T-helper 2 cell treated with Interferon-gamma antibody and Interleukin-4, amounts not matched to agents 5 μg/mL and 100 μg/mL, for 36 hours (primary cell): Measurements from ENCODE around the gene CNKSR3.

Source experiments
- DNase-seq: peaks from one replicate; pipeline ENCODE4 v3.0.0; 2021; ENCODE audit warnings: low spot score
- H3K27ac Mint-ChIP-seq: one replicate; pipeline ENCODE4 v1.8.0; 2021; ENCODE audit warnings: mild to moderate bottlenecking, mixed read lengths
- H3K27me3 Mint-ChIP-seq: one replicate; pipeline ENCODE4 v1.8.0; 2021; ENCODE audit warnings: low read depth, mixed read lengths
- H3K36me3 Mint-ChIP-seq: one replicate; pipeline ENCODE4 v1.8.0; 2021; ENCODE audit warnings: low read depth, mixed read lengths
- H3K4me1 Mint-ChIP-seq: one replicate; pipeline ENCODE4 v1.8.0; 2021; ENCODE audit warnings: low read depth, mixed read lengths
- H3K4me3 Mint-ChIP-seq: one replicate; pipeline ENCODE4 v1.8.0; 2022; ENCODE audit warnings: mild to moderate bottlenecking, moderate library complexity, mixed read lengths
- H3K9me3 Mint-ChIP-seq: one replicate; pipeline ENCODE4 v1.8.0; 2021; ENCODE audit warnings: mixed read lengths

Gene CNKSR3

GRCh38 chr6:154407440-154407839 lies 103.0 kb downstream of the CNKSR3 start:
- no peak for DNase-seq
- H3K36me3 Mint-ChIP-seq, result no peaks in the 10 kb centered on the region
- no peak overlapping the region for H3K4me3 Mint-ChIP-seq
- no peaks in the 10 kb centered on the region for H3K9me3 Mint-ChIP-seq
- no peak overlapping the region for H3K27ac Mint-ChIP-seq
- H3K27me3 Mint-ChIP-seq, result no peaks in the 10 kb centered on the region
- peaks cover 5% of the 10 kb centered on the region for H3K4me1 Mint-ChIP-seq

- Mint-ChIP-seq H3K9me3 (no peaks in the 10 kb centered on the region), H3K4me3 (no peak overlapping the region), H3K36me3 (no peaks in the 10 kb centered on the region), H3K4me1 (peaks cover 7% of the 10 kb centered on the region), H3K27ac (no peak overlapping the region), H3K27me3 (no peaks in the 10 kb centered on the region)
- DNase-seq, result no peak
Measured at GRCh38 chr6:154406869-154407268, 103.6 kb downstream of the CNKSR3 start.

- Mint-ChIP-seq H3K9me3 (no peaks in the 10 kb centered on the region), H3K27me3 (no peaks in the 10 kb centered on the region), H3K27ac (no peak overlapping the region), H3K4me3 (no peak overlapping the region), H3K4me1 (peaks cover 7% of the 10 kb centered on the region), H3K36me3 (no peaks in the 10 kb centered on the region)
- DNase-seq, result no peak
Measured at GRCh38 chr6:154406301-154406700, 104.2 kb downstream of the CNKSR3 start.

- Mint-ChIP-seq H3K36me3 (no peaks in the 10 kb centered on the region), H3K4me1 (peaks cover 2% of the 10 kb centered on the region), H3K4me3 (no peak overlapping the region), H3K9me3 (no peaks in the 10 kb centered on the region), H3K27ac (no peak overlapping the region), H3K27me3 (no peaks in the 10 kb centered on the region)
- DNase-seq, result no peak
Measured at GRCh38 chr6:154404791-154405400, 105.6 kb downstream of the CNKSR3 start.

GRCh38 chr6:154403788-154404187 lies 106.7 kb downstream of the CNKSR3 start:
- no peaks in the 10 kb centered on the region for H3K27me3 Mint-ChIP-seq
- DNase-seq, result no peak
- no peaks in the 10 kb centered on the region for H3K36me3 Mint-ChIP-seq
- no peak overlapping the region for H3K4me3 Mint-ChIP-seq
- H3K9me3 Mint-ChIP-seq, result no peaks in the 10 kb centered on the region
- H3K4me1 Mint-ChIP-seq, result peaks cover 2% of the 10 kb centered on the region
- H3K27ac Mint-ChIP-seq, result no peak overlapping the region

GRCh38 chr6:154402081-154402780 lies 108.3 kb downstream of the CNKSR3 start:
- Mint-ChIP-seq H3K4me3 (no peak overlapping the region), H3K36me3 (no peaks in the 10 kb centered on the region), H3K4me1 (peaks cover 2% of the 10 kb centered on the region), H3K9me3 (no peaks in the 10 kb centered on the region), H3K27ac (no peak overlapping the region), H3K27me3 (no peaks in the 10 kb centered on the region)
- DNase-seq, result no peak

- no peak overlapping the region for H3K27ac Mint-ChIP-seq
Measured at GRCh38 chr6:154399097-154399496, 111.4 kb downstream of the CNKSR3 start.

GRCh38 chr6:154397491-154398195 lies 112.8 kb downstream of the CNKSR3 start:
- Mint-ChIP-seq H3K9me3 (no peaks in the 10 kb centered on the region), H3K4me3 (no peak overlapping the region), H3K27ac (no peak overlapping the region), H3K27me3 (no peaks in the 10 kb centered on the region), H3K36me3 (no peaks in the 10 kb centered on the region), H3K4me1 (peaks cover 2% of the 10 kb centered on the region)
- no peak for DNase-seq

More at GRCh38 chr6:154399097-154399496, 111.4 kb downstream of the CNKSR3 start:
- Mint-ChIP-seq H3K4me3 (no peak overlapping the region), H3K4me1 (peaks cover 2% of the 10 kb centered on the region), H3K36me3 (no peaks in the 10 kb centered on the region), H3K9me3 (no peaks in the 10 kb centered on the region), H3K27me3 (no peaks in the 10 kb centered on the region)
- DNase-seq, result no peak

GRCh38 chr6:154395878-154396277 lies 114.6 kb downstream of the CNKSR3 start:
- Mint-ChIP-seq H3K4me1 (no peaks in the 10 kb centered on the region), H3K27me3 (no peaks in the 10 kb centered on the region), H3K27ac (no peak overlapping the region), H3K36me3 (no peaks in the 10 kb centered on the region), H3K4me3 (no peak overlapping the region), H3K9me3 (no peaks in the 10 kb centered on the region)
- DNase-seq, result no peak

GRCh38 chr6:154395316-154395715 lies 115.2 kb downstream of the CNKSR3 start:
- H3K4me1 Mint-ChIP-seq, result no peaks in the 10 kb centered on the region
- no peaks in the 10 kb centered on the region for H3K36me3 Mint-ChIP-seq

GRCh38 chr6:154394571-154394970 lies 115.9 kb downstream of the CNKSR3 start:
- Mint-ChIP-seq H3K27me3 (no peaks in the 10 kb centered on the region), H3K9me3 (no peaks in the 10 kb centered on the region), H3K4me1 (no peaks in the 10 kb centered on the region), H3K27ac (no peak overlapping the region), H3K36me3 (no peaks in the 10 kb centered on the region), H3K4me3 (no peak overlapping the region)
- no peak for DNase-seq

More at GRCh38 chr6:154395316-154395715, 115.2 kb downstream of the CNKSR3 start:
- Mint-ChIP-seq H3K27ac (no peak overlapping the region), H3K9me3 (no peaks in the 10 kb centered on the region), H3K27me3 (no peaks in the 10 kb centered on the region), H3K4me3 (no peak overlapping the region)
- DNase-seq, result no peak

- Mint-ChIP-seq H3K4me1 (no peaks in the 10 kb centered on the region), H3K27ac (no peak overlapping the region), H3K27me3 (peaks cover 10% of the 10 kb centered on the region), H3K9me3 (no peaks in the 10 kb centered on the region), H3K36me3 (no peaks in the 10 kb centered on the region), H3K4me3 (no peak overlapping the region)
- no peak for DNase-seq
Measured at GRCh38 chr6:154390034-154390433, 120.5 kb downstream of the CNKSR3 start.

- Mint-ChIP-seq H3K27me3 (peaks cover 10% of the 10 kb centered on the region), H3K27ac (no peak overlapping the region), H3K9me3 (no peaks in the 10 kb centered on the region), H3K4me3 (no peak overlapping the region), H3K4me1 (no peaks in the 10 kb centered on the region), H3K36me3 (no peaks in the 10 kb centered on the region)
- no peak for DNase-seq
Measured at GRCh38 chr6:154388803-154389202, 121.7 kb downstream of the CNKSR3 start.
